HepG2 (cell line): ENCODE data around the gene ABAT. TPM values are rescaled to one million over a fixed set of nuclear protein-coding genes. Genes with fewer than 3 reads are reported as not detected.

ENCODE experiments used
- CBX1 ChIP-seq: IDR thresholded peaks from one replicate; pipeline ENCODE4 v1.6.1; 2016; ENCODE audit warnings: antibody characterized with exemption, low read depth
- EED ChIP-seq: sonication (generic); formaldehyde crosslinking; IDR thresholded peaks from 2 replicates; pipeline ENCODE4 v1.5.0; 2020; ENCODE audit warnings: mild to moderate bottlenecking, missing genetic modification reagents
- ERF ChIP-seq: IDR thresholded peaks from 2 replicates; pipeline ENCODE4 v1.6.1; 2018; ENCODE audit warnings: missing biosample characterization, missing genetic modification reagents
- EZH2 ChIP-seq: conservative IDR thresholded peaks from 2 replicates; pipeline ENCODE4 v1.6.1; 2012; ENCODE audit warnings: mild to moderate bottlenecking, low read depth, low read length, moderate library complexity
- HIC2 ChIP-seq: sonication (generic); formaldehyde crosslinking; IDR thresholded peaks from 2 replicates; pipeline ENCODE4 v1.9.0; 2022; ENCODE audit warnings: low read depth, missing genetic modification reagents
- HNRNPUL1 ChIP-seq: fragments of 200-400 bp; formaldehyde crosslinking; IDR thresholded peaks from 2 replicates; pipeline ENCODE4 v1.6.1; 2017; ENCODE audit warnings: low read depth, mild to moderate bottlenecking, low read length, moderate library complexity
- HOXD1 ChIP-seq: sonication (generic); formaldehyde crosslinking; IDR thresholded peaks from 2 replicates; pipeline ENCODE4 v1.5.0; 2020; ENCODE audit warnings: missing genetic modification reagents
- KLF9 ChIP-seq: IDR thresholded peaks from 2 replicates; pipeline ENCODE4 v1.6.1; 2016; ENCODE audit warnings: low read depth
- MAF1 ChIP-seq: sonication (generic); formaldehyde crosslinking; IDR thresholded peaks from 2 replicates; pipeline ENCODE4 v1.5.0; 2020; ENCODE audit warnings: missing genetic modification reagents, borderline replicate concordance
- MIXL1 ChIP-seq: IDR thresholded peaks from 2 replicates; pipeline ENCODE4 v1.6.1; 2016
- MXI1 ChIP-seq: IDR thresholded peaks from 3 replicates; pipeline ENCODE4 v1.6.1; 2012; ENCODE audit warnings: low read depth, low read length, inconsistent platforms, borderline replicate concordance
- PATZ1 ChIP-seq: sonication (generic); formaldehyde crosslinking; IDR thresholded peaks from 2 replicates; pipeline ENCODE4 v1.4.0; 2020; ENCODE audit warnings: missing genetic modification reagents
- REL ChIP-seq: sonication (generic); formaldehyde crosslinking; conservative IDR thresholded peaks from 2 replicates; pipeline ENCODE4 v1.8.0; 2022; ENCODE audit warnings: mild to moderate bottlenecking, missing genetic modification reagents, moderate library complexity
- TOE1 ChIP-seq: sonication (generic); formaldehyde crosslinking; IDR thresholded peaks from 2 replicates; pipeline ENCODE4 v1.4.0; 2020; ENCODE audit warnings: mild to moderate bottlenecking, missing genetic modification reagents
- XRCC5 ChIP-seq: fragments of 200-400 bp; formaldehyde crosslinking; optimal IDR thresholded peaks from 2 replicates; pipeline ENCODE3; 2017; ENCODE audit warnings: mild to moderate bottlenecking, low read length
- ZEB1 ChIP-seq: IDR thresholded peaks from 2 replicates; pipeline ENCODE4 v1.6.1; 2012; ENCODE audit warnings: mild to moderate bottlenecking, low read depth, inconsistent platforms; ENCODE audit not compliant: insufficient replicate concordance
- ZNF232 ChIP-seq: sonication (generic); formaldehyde crosslinking; IDR thresholded peaks from 2 replicates; pipeline ENCODE4 v1.4.0; 2020; ENCODE audit warnings: missing genetic modification reagents, borderline replicate concordance
- ZNF251 ChIP-seq: sonication (generic); formaldehyde crosslinking; IDR thresholded peaks from 2 replicates; pipeline ENCODE4 v1.9.0; 2021; ENCODE audit warnings: mild to moderate bottlenecking, missing genetic modification reagents
- ZNF317 ChIP-seq: sonication (generic); formaldehyde crosslinking; IDR thresholded peaks from 2 replicates; pipeline ENCODE4 v1.5.0; 2020; ENCODE audit warnings: mild to moderate bottlenecking, missing genetic modification reagents
- ZNF556 ChIP-seq: sonication (generic); formaldehyde crosslinking; IDR thresholded peaks from 2 replicates; pipeline ENCODE4 v1.4.0; 2020; ENCODE audit warnings: mild to moderate bottlenecking, missing genetic modification reagents, borderline replicate concordance
- ZNF597 ChIP-seq: sonication (generic); formaldehyde crosslinking; IDR thresholded peaks from 2 replicates; pipeline ENCODE4 v1.5.0; 2020; ENCODE audit warnings: missing genetic modification reagents
- ZNF780A ChIP-seq: sonication (generic); formaldehyde crosslinking; IDR thresholded peaks from 2 replicates; pipeline ENCODE4 v1.8.0; 2022; ENCODE audit warnings: mild to moderate bottlenecking, missing genetic modification reagents, moderate library complexity
- ZUFSP ChIP-seq: sonication (generic); formaldehyde crosslinking; IDR thresholded peaks from 2 replicates; pipeline ENCODE4 v1.9.0; 2021; ENCODE audit warnings: missing genetic modification reagents, mild to moderate bottlenecking, borderline replicate concordance
- polyA plus RNA-seq, 8 experiments: library from polyadenylated mRNA; depleted of rRNA in 3 of 8; stranded (reverse) in 7 of 8; unstranded in 1 of 8; fragments of >200 nt; fragmentation: Illumina TruSeq in 4 of 8; extraction: Trizol in 4 of 8; gene quantifications; 2 replicates each; pipeline versions ENCODE4 v1.2.1 to v1.2.3, GENCODE V29; 2011 to 2016; ENCODE audit warnings: low read depth in 4 of 8, missing spikeins in 1 of 8, mixed read lengths in 1 of 8; ENCODE audit not compliant: insufficient read depth in 1 of 8
- total RNA-seq, 5 experiments: library from RNA; depleted of rRNA; stranded (reverse); fragments of >200 nt; fragmentation: Illumina TruSeq; extraction: Trizol; gene quantifications; 2 replicates each; pipeline ENCODE4 v1.2.3, GENCODE V29; 2016; ENCODE audit warnings: low read depth in 1 of 5

The ABAT gene
- total and polyA plus RNA-seq, 2 of the 13 experiments (the other 11 are each of a cell fraction or from before 2014, with no cell fraction given) = 47.6 to 97.3 TPM

GRCh38 chr16:8740775-8741355, 66.4 kb downstream of the ABAT start (continued):
- no peak for TF ChIP-seq ZUFSP
- no peak; the same call in none of the 2 replicates for TF ChIP-seq KLF9 (CRISPR knock-in tag)
- TF ChIP-seq HOXD1 (CRISPR knock-in tag) = peak; percentile 45; the same call in 1 of the 2 replicates
- no peak for TF ChIP-seq EED (CRISPR knock-in tag)
- no peak for TF ChIP-seq ZNF251 (CRISPR knock-in tag)
- TF ChIP-seq ZNF232 (CRISPR knock-in tag) = peak; percentile 32; the same call in 1 of the 2 replicates
- no peak for TF ChIP-seq ZEB1
- no peak for TF ChIP-seq ZNF597 (CRISPR knock-in tag)
- no peak for TF ChIP-seq MAF1 (CRISPR knock-in tag)
- peak; percentile 98 for TF ChIP-seq ERF
- peak; percentile 77 for TF ChIP-seq XRCC5
- TF ChIP-seq ZNF780A (CRISPR knock-in tag) = no peak
- TF ChIP-seq MIXL1 (CRISPR knock-in tag) = peak; percentile 99
- no peak for TF ChIP-seq HNRNPUL1
- TF ChIP-seq ZNF317 (CRISPR knock-in tag) = no peak
- TF ChIP-seq EZH2 = no peak
- TF ChIP-seq TOE1 (CRISPR knock-in tag) = peak; percentile 90
- TF ChIP-seq ZNF556 (CRISPR knock-in tag) = peak; percentile 96; the same call in 1 of the 2 replicates
- no peak for TF ChIP-seq REL (CRISPR knock-in tag)
- TF ChIP-seq HIC2 (CRISPR knock-in tag) = 0 out of 2 replicates have a peak, but pooled peaks have one; percentile 55
- peak; percentile 80; the same call in 1 of the 3 replicates for TF ChIP-seq MXI1
- TF ChIP-seq CBX1 = no peak
- TF ChIP-seq PATZ1 (CRISPR knock-in tag) = peak; percentile 76
